ENCODE data around the gene CDPF1.

CDPF1 gene

GRCh38 chr22:46220921-46221320 lies 29.2 kb downstream of the CDPF1 start:
- in situ Hi-C loops (cut with MboI; ENCODE audit: low sequenced_read_pairs, unreplicated experiment): no loop called here
- TF ChIP-seq, protein P1, sequence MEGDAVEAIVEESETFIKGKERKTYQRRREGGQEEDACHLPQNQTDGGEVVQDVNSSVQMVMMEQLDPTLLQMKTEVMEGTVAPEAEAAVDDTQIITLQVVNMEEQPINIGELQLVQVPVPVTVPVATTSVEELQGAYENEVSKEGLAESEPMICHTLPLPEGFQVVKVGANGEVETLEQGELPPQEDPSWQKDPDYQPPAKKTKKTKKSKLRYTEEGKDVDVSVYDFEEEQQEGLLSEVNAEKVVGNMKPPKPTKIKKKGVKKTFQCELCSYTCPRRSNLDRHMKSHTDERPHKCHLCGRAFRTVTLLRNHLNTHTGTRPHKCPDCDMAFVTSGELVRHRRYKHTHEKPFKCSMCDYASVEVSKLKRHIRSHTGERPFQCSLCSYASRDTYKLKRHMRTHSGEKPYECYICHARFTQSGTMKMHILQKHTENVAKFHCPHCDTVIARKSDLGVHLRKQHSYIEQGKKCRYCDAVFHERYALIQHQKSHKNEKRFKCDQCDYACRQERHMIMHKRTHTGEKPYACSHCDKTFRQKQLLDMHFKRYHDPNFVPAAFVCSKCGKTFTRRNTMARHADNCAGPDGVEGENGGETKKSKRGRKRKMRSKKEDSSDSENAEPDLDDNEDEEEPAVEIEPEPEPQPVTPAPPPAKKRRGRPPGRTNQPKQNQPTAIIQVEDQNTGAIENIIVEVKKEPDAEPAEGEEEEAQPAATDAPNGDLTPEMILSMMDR (IDR thresholded peaks at IDR 0.05; ENCODE audit: borderline replicate concordance, control extremely low read depth, extremely low read depth, insufficient read depth, missing control alignments): no peak
- no peak for DNase-seq (ENCODE audit: low spot score)

- DNase-seq (ENCODE audit: low spot score): no peak
- in situ Hi-C loops (cut with MboI; ENCODE audit: low sequenced_read_pairs, unreplicated experiment): no loop called here
- TF ChIP-seq, protein P1 (IDR thresholded peaks at IDR 0.05; ENCODE audit: borderline replicate concordance, control extremely low read depth, extremely low read depth, insufficient read depth, missing control alignments): no peak
Observed at GRCh38 chr22:46219636-46220035, 30.5 kb downstream of the CDPF1 start.

DNA sequence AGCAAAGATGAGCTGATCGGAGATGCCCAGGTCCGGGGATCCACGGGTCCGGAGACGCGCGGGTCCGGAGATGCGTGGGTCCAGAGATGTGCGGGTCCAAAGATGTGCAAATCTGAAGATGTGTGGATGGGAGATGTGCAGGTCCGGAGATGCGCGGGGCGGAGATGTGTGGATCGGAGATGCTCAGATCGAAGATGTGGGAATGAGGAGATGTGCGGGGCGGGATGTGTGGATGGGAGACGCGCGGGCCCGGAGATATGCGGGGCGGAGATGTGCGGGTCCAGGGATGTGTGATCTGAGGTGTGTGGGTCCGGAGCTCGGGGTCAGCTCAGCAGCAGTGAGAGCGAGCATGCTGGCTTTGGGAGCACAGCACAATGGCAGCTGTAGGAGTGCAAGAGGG lies 35.5 kb downstream of the CDPF1 start:
- no peak for DNase-seq (ENCODE audit: low spot score)
- in situ Hi-C loops (cut with MboI; ENCODE audit: low sequenced_read_pairs, unreplicated experiment): no loop called here

GRCh38 chr22:46214149-46214548 lies 35.9 kb downstream of the CDPF1 start:
- DNase-seq (ENCODE audit: low spot score): no peak
- TF ChIP-seq, protein P1 (IDR thresholded peaks at IDR 0.05; ENCODE audit: borderline replicate concordance, control extremely low read depth, extremely low read depth, insufficient read depth, missing control alignments): no peak
- in situ Hi-C loops (cut with MboI; ENCODE audit: low sequenced_read_pairs, unreplicated experiment): no loop called here

More for the DNA sequence above, 35.5 kb downstream of the CDPF1 start:
- TF ChIP-seq, protein P1 (IDR thresholded peaks at IDR 0.05; ENCODE audit: borderline replicate concordance, control extremely low read depth, extremely low read depth, insufficient read depth, missing control alignments): no peak

DNA sequence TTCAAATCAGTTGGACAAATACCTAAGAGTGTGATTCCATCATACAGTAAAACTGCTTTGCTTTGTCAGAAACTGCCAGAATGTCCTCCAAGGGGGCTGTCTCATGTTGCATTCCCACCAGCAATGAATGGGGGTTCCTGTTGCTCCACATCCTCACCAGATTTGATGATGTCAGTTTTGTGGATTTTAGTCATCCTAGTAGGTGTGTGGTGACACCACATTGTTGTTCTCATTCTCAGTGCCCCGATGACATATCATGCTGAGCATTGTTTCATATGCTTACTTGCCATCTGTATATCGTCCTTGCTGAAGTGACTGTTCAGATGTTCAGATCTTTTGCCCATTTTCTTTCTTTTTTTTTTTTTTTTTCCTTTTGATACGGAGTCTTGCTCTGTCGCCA lies 37.0 kb downstream of the CDPF1 start:
- in situ Hi-C loops (cut with MboI; ENCODE audit: low sequenced_read_pairs, unreplicated experiment): no loop called here
- TF ChIP-seq, protein P1 (IDR thresholded peaks at IDR 0.05; ENCODE audit: borderline replicate concordance, control extremely low read depth, extremely low read depth, insufficient read depth, missing control alignments): no peak
- DNase-seq (ENCODE audit: low spot score): no peak

- DNase-seq (ENCODE audit: low spot score): no peak
- in situ Hi-C loops (cut with MboI; ENCODE audit: low sequenced_read_pairs, unreplicated experiment): no loop called here
- TF ChIP-seq, protein P1 (IDR thresholded peaks at IDR 0.05; ENCODE audit: borderline replicate concordance, control extremely low read depth, extremely low read depth, insufficient read depth, missing control alignments): no peak
Observed at GRCh38 chr22:46212195-46212594, 37.9 kb downstream of the CDPF1 start.

GRCh38 chr22:46209262-46209661 lies 40.8 kb downstream of the CDPF1 start:
- in situ Hi-C loops (cut with MboI; ENCODE audit: low sequenced_read_pairs, unreplicated experiment): no loop called here
- no peak for DNase-seq (ENCODE audit: low spot score)
- TF ChIP-seq, protein P1 (IDR thresholded peaks at IDR 0.05; ENCODE audit: borderline replicate concordance, control extremely low read depth, extremely low read depth, insufficient read depth, missing control alignments): no peak

All from GM13976 (cell line).